Measurements from ENCODE around the gene CBX3. TPM values are rescaled to one million over a fixed set of nuclear protein-coding genes. Genes with fewer than 3 reads are reported as not detected.
"Not testable (repeated sequence)": the region's sequence is repeated elsewhere in the genome, so short reads cannot be mapped to it uniquely, and the experiment has no call there.

The CBX3 gene
- total RNA-seq (100 to 1,000 TPM; 121 to 172 TPM), polyA plus RNA-seq (ENCODE audit: insufficient read length in 2 of 2) (100 to 1,000 TPM; 201 to 243 TPM)
- long read RNA-seq, donor 1, transcript CBX3-206 (3 exons, 860 nt) = minor isoform, 25 of 115 reads
- long read RNA-seq, donor 1, transcript CBX3-201 (6 exons, 2,128 nt) = minor isoform, 6 of 115 reads
- long read RNA-seq, donor 1, transcript CBX3-202 (6 exons, 1,857 nt) = major isoform, 71 of 115 reads
- long read RNA-seq, donor 1, partial matches to known transcripts = 12 of 115 reads
- long read RNA-seq, donor 1, other reads (novel, unspliced or antisense) = 0 of 115 reads
- long read RNA-seq, donor 2, transcript CBX3-202 (6 exons, 1,857 nt) = major isoform, 32 of 44 reads
- long read RNA-seq, donor 2, partial matches to known transcripts = 5 of 44 reads
- long read RNA-seq, donor 2, other reads (novel, unspliced or antisense) = 0 of 44 reads
- long read RNA-seq, donor 3, transcript CBX3-206 (3 exons, 860 nt) = minor isoform, 7 of 56 reads
- long read RNA-seq, donor 3, transcript CBX3-202 (6 exons, 1,857 nt) = major isoform, 34 of 56 reads
- long read RNA-seq, donor 3, partial matches to known transcripts = 10 of 56 reads
- long read RNA-seq, donor 3, other reads (novel, unspliced or antisense) = 0 of 56 reads
- long read RNA-seq, donor 4, transcript CBX3-201 (6 exons, 2,128 nt) = minor isoform, 6 of 228 reads
- long read RNA-seq, donor 4, transcript CBX3-206 (3 exons, 860 nt) = minor isoform, 25 of 228 reads
- long read RNA-seq, donor 4, transcript CBX3-202 (6 exons, 1,857 nt) = major isoform, 116 of 228 reads
- long read RNA-seq, donor 4, partial matches to known transcripts = 66 of 228 reads
- long read RNA-seq, donor 4, other reads (novel, unspliced or antisense) = 13 of 228 reads

GRCh38 chr7:26201247-26202018 is at the start of gene CBX3:
Gene CBX3 (plus strand): TSS chr7:26201745. CDS start chr7:26202999, 1,254 bp downstream.
- peaks cover 4% of the 10 kb centered on the region for H3K4me1 ChIP-seq (ENCODE audit: control insufficient read depth, insufficient read depth, low read length)
- H3K36me3 ChIP-seq (ENCODE audit: control insufficient read depth, insufficient read depth, low read length) = peaks cover 12% of the 10 kb centered on the region
- WGBS (ENCODE audit: insufficient coverage) = under 1% methylated on average over 62 of the region's 86 CpGs
- no peaks in the 10 kb centered on the region for H3K9me3 ChIP-seq (ENCODE audit: control insufficient read depth, insufficient read depth, low read length)
- no peaks in the 10 kb centered on the region for H3K27me3 ChIP-seq (ENCODE audit: control insufficient read depth, insufficient read depth, low read length)
- H3K27ac ChIP-seq (ENCODE audit: low read depth, low read length) = peak within 1 kb of the TSS; percentile 100
- peak within 1 kb of the TSS; percentile 100 for H3K4me3 ChIP-seq (ENCODE audit: low read depth, low read length)
- DNase-seq (ENCODE audit: low read depth in 4 of 6, low spot score in 6 of 6) = peak in 4 of 6 donors; percentile 73 to 96 (median 80)

- Histone ChIP-seq H3K4me1 (ENCODE audit: control insufficient read depth, insufficient read depth, low read length) (peaks cover 19% of the 10 kb centered on the region), H3K36me3 (ENCODE audit: control insufficient read depth, insufficient read depth, low read length) (no peaks in the 10 kb centered on the region), H3K27ac (ENCODE audit: low read depth, low read length) (no peak within 1 kb of the TSS), H3K4me3 (ENCODE audit: low read depth, low read length) (peak within 1 kb of the TSS; percentile 29), H3K9me3 (ENCODE audit: control insufficient read depth, insufficient read depth, low read length) (no peaks in the 10 kb centered on the region), H3K27me3 (ENCODE audit: control insufficient read depth, insufficient read depth, low read length) (peaks cover 42% of the 10 kb centered on the region)
- DNase-seq (ENCODE audit: low read depth in 4 of 6, low spot score in 6 of 6) = peak in 4 of 6 donors; percentile 22 to 83 (median 53)
- under 1% methylated on average over 95 of the region's 95 CpGs for WGBS (ENCODE audit: insufficient coverage)
Observed at GRCh38 chr7:26151953-26152781, 49.4 kb upstream of the CBX3 start, which contains the start of gene NFE2L3. Gene NFE2L3 (plus strand): TSS chr7:26152198. CDS start chr7:26152499, 301 bp downstream.

- peaks cover 42% of the 10 kb centered on the region for H3K27me3 ChIP-seq (ENCODE audit: control insufficient read depth, insufficient read depth, low read length)
- WGBS (ENCODE audit: insufficient coverage) = 2% methylated on average over 51 of the region's 54 CpGs
- peaks cover 19% of the 10 kb centered on the region for H3K4me1 ChIP-seq (ENCODE audit: control insufficient read depth, insufficient read depth, low read length)
- DNase-seq (ENCODE audit: low read depth in 4 of 6, low spot score in 6 of 6) = peak in 1 of 6 donors; percentile 55
- H3K36me3 ChIP-seq (ENCODE audit: control insufficient read depth, insufficient read depth, low read length); H3K9me3 ChIP-seq (ENCODE audit: control insufficient read depth, insufficient read depth, low read length); H3K27ac ChIP-seq (ENCODE audit: low read depth, low read length): not testable (repeated sequence)
- H3K4me3 ChIP-seq (ENCODE audit: low read depth, low read length) = peak overlapping the region; percentile 29
Observed at GRCh38 chr7:26152782-26153240, 48.7 kb upstream of the CBX3 start.

GRCh38 chr7:26153241-26153822 is 48.2 kb upstream of the CBX3 start:
- Histone ChIP-seq H3K27ac (ENCODE audit: low read depth, low read length) (no peak overlapping the region), H3K4me3 (ENCODE audit: low read depth, low read length) (peak overlapping the region; percentile 29), H3K36me3 (ENCODE audit: control insufficient read depth, insufficient read depth, low read length) (no peaks in the 10 kb centered on the region), H3K4me1 (ENCODE audit: control insufficient read depth, insufficient read depth, low read length) (peaks cover 19% of the 10 kb centered on the region), H3K9me3 (ENCODE audit: control insufficient read depth, insufficient read depth, low read length) (no peaks in the 10 kb centered on the region), H3K27me3 (ENCODE audit: control insufficient read depth, insufficient read depth, low read length) (peaks cover 44% of the 10 kb centered on the region)
- no peak for DNase-seq (ENCODE audit: low read depth in 4 of 6, low spot score in 6 of 6)
- 17% methylated on average over 16 of the region's 18 CpGs for WGBS (ENCODE audit: insufficient coverage)

- Histone ChIP-seq H3K4me1 (ENCODE audit: control insufficient read depth, insufficient read depth, low read length) (peaks cover 19% of the 10 kb centered on the region), H3K27me3 (ENCODE audit: control insufficient read depth, insufficient read depth, low read length) (peaks cover 45% of the 10 kb centered on the region), H3K27ac (ENCODE audit: low read depth, low read length) (no peak overlapping the region), H3K9me3 (ENCODE audit: control insufficient read depth, insufficient read depth, low read length) (no peaks in the 10 kb centered on the region), H3K36me3 (ENCODE audit: control insufficient read depth, insufficient read depth, low read length) (no peaks in the 10 kb centered on the region), H3K4me3 (ENCODE audit: low read depth, low read length) (no peak overlapping the region)
- WGBS (ENCODE audit: insufficient coverage) = 82% methylated on average over 6 of the region's 15 CpGs
- no peak for DNase-seq (ENCODE audit: low read depth in 4 of 6, low spot score in 6 of 6)
Observed at GRCh38 chr7:26153823-26154783, 47.4 kb upstream of the CBX3 start.

- Histone ChIP-seq H3K4me3 (ENCODE audit: low read depth, low read length) (no peak overlapping the region), H3K36me3 (ENCODE audit: control insufficient read depth, insufficient read depth, low read length) (no peaks in the 10 kb centered on the region), H3K4me1 (ENCODE audit: control insufficient read depth, insufficient read depth, low read length) (peaks cover 19% of the 10 kb centered on the region), H3K27me3 (ENCODE audit: control insufficient read depth, insufficient read depth, low read length) (peaks cover 43% of the 10 kb centered on the region), H3K9me3 (ENCODE audit: control insufficient read depth, insufficient read depth, low read length) (no peaks in the 10 kb centered on the region), H3K27ac (ENCODE audit: low read depth, low read length) (no peak overlapping the region)
- WGBS (ENCODE audit: insufficient coverage) = 79% methylated on average over 2 of the region's 8 CpGs
- no peak for DNase-seq (ENCODE audit: low read depth in 4 of 6, low spot score in 6 of 6)
Observed at GRCh38 chr7:26155531-26156375, 45.8 kb upstream of the CBX3 start.

Data from spinal cord (tissue), 10 donors.